T-helper 2 cell (primary cell): ENCODE measurements around the gene SLC49A4.

Experiments
- DNase-seq, 5 experiments: peaks; one replicate each; pipeline versions ENCODE4 v3.0.0 to v3.0.0-alpha.2; 2012 to 2022

Gene SLC49A4

GRCh38 chr3:122912772-122913538, 118.1 kb downstream of the SLC49A4 start:
- DNase-seq = no peak

- DNase-seq = no peak
Measured at GRCh38 chr3:122913539-122914100, 118.8 kb downstream of the SLC49A4 start.

- no peak for DNase-seq
Measured at GRCh38 chr3:122915300-122916055, 120.6 kb downstream of the SLC49A4 start.

DNA sequence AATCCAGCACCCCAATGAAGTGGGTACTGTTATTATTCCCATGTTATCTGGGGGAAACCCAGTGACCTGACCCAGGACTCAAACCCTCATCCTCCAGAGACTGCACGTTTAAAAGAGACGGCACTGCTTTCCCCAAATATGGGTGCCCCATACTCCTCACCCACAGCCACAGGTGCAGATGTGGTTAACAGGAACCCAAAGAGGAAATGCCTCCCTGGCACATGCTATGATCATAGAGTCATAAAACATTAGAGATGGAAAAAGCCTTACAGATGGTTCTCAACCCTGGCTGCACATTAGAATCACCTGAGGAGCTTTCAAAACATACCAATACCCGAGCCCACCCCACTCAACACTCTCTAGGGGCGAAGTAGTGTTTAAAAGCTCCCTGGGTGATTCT, 121.2 kb downstream of the SLC49A4 start:
- DNase-seq = peak in 1 of 5 experiments; percentile 8

DNA sequence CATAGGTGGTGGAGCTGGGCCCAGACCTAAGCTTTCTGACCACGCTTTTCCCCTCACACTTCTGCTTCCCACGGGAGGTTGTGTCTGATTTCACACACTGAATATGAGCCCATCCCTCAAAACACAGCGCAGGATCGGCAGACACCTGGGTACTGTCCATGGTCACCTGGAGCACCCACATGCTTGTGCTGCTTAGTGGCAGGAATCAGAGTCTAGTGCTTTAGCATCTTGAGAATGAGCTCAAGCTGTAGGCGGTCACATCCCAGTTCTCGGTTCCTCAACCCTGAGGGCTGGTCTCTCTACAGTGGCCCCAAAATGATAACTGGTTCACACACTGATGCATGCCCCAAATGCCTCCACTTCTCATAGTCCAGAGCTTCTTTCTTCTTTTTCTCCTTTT, 121.7 kb downstream of the SLC49A4 start:
- no peak for DNase-seq

GRCh38 chr3:122917412-122917811, 122.5 kb downstream of the SLC49A4 start:
- DNase-seq = no peak

DNA sequence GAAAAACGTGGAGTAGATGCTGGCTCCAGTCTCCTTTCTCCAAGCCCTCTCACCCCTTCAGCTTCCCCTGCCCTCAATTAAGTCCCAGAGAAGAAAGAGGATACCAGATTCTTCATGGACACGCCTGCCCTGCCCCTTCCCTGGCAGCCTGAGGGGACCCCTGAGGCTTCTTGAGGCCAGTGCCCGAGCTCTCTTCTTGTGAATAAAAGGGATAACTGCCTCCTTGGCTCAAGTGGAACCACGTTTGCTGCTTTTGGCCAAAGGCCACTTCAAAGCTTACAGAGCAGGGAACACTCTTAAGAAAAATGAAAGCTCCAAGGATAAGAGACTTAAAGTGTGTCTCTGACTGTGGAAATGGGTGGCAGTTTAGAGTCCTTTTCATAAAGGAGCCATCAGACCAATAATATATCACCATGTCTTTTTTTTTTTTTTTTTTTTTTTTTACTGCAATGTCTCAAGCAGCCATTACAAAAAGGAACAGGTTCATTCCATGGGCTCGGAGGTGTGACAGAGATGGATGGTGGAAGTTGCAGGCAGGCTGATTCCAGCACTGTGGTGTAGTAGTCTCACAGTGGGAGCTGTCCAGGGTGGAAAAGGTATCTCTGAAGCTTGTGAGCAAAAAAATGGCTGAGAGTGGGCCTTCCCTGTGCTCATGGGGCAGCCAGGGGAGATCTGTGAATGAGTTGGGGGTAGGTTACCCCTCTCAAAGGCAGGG, 123.9 kb downstream of the SLC49A4 start:
- DNase-seq = no peak

DNA sequence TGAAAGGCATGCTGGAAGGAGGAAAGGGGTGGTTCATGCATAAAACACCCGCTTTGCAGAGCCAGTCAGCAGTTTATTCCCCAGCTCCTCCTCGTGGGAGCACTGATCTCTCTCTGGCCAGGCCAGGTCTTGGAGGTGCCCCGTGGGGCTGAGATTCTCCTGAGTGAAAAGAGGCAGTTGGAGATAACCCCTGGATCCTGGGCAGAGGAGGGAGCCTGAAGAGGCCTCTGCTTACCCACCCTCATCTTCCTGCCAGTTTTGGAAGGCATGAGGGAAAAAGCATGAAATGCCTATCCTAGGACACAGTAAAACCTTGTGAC, 124.4 kb downstream of the SLC49A4 start:
- DNase-seq = no peak

DNA sequence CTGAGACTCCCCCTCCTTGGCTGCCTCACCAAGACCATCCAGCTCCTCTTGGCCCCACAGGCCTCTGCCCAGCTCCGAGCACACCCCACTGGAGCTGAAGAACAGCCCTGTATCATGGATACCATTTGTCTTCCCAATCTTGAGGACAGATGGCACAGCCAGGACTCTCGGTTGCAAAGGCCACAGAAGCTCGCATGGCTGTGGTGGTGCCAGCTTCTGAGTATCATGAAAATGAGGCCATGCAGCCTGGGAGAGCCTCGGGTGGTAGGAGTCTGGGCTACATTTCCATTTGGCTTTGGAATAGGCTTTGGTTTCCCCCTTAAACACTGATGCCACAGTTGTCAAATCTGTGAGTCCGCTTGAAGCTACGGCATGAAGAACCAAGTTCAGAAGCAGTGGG, 126.1 kb downstream of the SLC49A4 start:
- no peak for DNase-seq

DNA sequence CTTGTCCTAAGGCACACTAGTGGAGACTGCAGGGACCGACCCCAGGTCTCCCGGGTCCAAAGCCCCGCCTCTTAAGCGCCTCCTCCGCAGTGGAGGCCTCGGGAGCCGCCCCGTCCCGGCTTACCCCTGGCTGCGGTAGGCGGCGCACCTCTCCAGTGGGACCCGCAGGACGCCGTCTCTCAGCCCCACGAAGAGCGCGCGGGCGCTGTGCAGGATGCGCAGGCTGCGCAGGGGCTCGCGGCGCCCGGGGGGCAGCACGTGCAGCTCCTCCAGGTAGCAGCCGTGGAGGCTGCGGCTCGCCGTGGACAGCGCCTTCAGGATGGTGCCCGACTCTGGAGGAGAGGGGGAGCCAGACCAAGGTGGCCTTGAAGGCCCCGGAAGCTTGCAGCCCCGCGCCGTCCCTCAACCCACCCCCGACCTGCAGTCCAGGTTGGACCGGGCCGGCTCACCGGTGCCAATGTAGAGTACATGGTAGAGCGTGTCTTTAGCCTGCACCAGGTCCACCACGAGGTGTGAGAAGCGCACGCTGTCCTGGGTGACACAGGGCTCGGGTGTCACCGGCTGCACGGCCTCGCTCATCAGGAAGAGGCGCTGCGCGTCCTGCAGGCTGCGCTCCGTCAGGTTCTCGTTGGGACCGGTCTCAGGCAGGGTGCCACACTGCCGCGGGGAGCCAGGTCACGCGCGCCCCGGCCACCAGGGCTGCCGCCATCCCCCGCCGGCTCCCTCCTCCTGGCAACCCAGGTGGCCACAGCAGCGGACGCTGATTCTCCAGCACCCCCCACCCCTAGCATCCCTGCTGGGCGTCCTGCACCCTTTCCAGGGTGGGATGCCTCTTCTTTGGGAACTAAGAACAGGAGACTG, 127.2 kb downstream of the SLC49A4 start:
- DNase-seq = peak in 1 of 5 experiments; percentile 45

DNA sequence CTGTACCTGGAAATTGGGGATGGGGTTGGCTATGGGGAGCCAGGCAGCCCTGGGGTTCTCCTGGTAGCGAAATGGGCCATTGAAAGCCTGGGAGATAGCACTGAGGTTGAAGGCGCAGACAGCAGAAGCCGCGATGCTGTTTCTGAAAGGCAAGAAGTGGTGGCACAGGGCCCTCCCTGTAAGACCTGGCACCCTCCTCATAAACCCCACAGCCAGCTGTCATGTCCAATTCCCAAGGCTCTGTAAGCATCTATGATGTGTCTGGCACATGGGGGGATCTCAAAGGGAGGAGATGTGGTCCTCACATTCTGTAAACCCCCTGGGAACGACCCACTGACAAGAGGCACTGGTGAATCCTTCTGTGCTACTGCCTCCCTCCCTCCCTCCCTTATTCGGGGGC, 128.7 kb downstream of the SLC49A4 start:
- no peak for DNase-seq

DNA sequence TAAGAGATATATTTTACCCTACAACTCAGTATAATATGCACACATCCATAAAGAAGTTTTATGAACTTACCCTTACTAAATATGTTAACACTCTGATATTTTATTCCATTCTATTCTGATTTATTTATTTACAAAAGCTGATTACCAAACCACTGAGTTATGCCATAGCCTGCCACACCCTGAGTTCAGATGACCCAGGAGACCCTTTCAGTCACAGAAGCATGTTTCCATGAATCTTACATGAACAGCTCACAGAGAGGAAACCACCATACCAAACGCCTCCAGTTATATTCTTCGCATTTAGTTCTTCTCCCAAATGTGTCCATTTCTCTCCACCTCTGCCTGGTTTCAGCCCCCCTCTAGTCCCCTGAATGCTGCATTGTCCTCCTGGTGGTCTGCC, 129.2 kb downstream of the SLC49A4 start:
- no peak for DNase-seq

GRCh38 chr3:122925756-122926155, 130.9 kb downstream of the SLC49A4 start:
- no peak for DNase-seq

- DNase-seq = no peak
Measured at GRCh38 chr3:122926322-122926721, 131.5 kb downstream of the SLC49A4 start.

DNA sequence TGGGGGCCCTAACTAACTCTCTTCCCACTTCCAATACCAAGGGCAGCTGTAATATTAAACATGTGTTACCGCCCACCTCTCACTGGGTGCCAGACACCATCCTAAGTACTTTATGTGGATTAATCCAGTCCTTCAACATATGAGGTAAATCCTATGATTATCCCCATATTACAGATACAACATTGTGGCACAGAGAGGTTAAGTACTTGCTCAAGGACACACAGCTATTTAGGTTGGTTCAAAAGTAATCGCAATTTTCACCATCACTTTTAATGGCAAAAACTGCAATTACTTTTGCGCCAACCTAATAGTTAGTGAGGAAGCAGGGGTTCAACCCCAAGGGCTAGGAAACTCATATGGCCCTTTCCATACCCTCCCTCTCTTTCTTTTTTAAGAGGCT, 131.9 kb downstream of the SLC49A4 start:
- no peak for DNase-seq

GRCh38 chr3:122927726-122928125, 132.9 kb downstream of the SLC49A4 start:
- no peak for DNase-seq

- no peak for DNase-seq
Measured at GRCh38 chr3:122928396-122929187, 133.7 kb downstream of the SLC49A4 start.

DNA sequence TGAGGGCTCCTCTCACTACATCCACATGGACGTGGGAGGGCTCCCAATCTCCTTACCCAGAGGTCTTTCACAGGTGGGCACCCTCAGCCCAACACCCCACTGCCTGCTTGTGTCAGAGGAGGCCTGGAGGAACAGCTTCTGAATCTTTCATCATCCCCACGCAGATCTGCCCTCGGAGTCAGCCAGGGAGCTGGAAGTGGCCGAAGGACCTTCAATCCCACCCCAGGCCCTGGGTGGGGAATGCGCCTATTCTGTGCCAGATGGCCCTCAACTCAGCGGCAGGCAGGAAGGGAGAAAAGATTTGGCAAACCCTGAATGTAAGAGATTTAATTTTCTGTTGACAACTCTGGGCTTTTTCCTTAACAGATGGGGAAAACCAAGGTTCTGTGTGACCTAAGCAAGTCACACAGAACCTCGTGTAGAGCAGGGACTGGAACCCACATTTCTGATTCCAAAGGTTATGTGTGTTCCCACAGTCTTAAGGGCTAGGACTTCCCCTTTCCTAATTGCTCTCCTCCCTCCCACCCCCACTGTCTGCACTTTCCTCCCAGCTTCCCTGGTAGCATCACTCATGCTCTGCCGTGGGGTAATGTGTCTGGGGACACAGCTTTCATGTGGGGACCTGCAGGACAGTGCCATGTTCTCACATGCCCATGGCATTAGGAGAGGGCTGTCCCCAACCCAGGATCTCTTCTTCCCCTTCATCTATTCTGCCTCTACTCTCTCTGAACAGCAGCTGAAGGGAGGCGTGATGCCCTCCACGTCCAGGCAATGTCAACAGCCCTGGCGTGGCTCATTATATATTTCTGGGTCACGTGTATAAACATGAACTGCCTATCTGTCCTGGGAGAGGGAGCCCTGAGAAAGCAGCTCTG, 134.6 kb downstream of the SLC49A4 start:
- DNase-seq = no peak

DNA sequence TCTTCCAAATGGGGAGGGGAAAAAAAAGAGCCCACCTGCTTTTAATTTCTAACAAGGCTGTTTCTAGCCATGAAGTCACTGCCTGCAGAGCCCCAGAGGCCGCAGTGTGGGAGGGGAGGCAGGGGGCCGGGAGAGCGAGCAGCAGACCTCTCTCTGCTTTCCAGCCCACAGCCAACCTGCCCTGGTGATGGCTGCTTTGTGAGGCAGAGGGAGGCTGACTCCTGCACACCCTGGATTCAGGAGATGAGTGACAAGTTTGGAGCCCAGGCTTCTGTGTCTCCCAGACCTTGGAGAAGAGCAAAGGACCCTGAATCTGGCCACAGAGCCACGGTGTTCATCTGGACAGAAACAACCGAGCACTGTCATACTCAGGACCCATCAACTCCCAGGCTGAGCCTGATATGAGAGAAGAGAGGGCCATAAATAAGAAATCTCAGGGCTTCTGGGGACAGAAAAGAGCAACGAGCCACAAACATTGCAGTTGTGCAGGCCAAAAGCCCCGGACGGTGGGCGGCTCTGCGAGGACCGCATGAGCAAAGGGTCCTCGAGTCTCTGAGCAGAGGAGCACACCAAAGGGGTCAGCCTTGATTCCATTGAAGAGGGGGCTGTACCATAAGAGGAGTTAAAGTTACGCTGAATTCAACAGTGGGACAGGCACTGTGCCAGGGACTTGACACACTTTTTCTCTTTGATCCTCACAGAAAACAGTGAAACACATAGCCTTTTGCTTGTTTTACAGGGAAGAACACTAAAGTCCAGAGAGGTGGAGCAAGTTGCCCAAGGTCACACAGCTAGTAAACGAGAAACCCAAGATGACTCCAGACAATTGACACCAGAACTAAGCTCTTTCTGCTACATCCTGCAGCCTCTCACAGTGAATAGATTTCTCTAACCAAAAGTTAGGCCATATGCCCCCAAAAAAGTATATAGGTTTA, 135.5 kb downstream of the SLC49A4 start:
- no peak for DNase-seq
